IPS-15b (cell line): ENCODE measurements around the gene EXOC3L4.
A peak's percentile ranks its signal among the peaks of the same experiment; 100 is the strongest.

ENCODE experiments used
- H3K27me3 ChIP-seq: one replicate; pipeline ENCODE4 v1.6.1; 2013; ENCODE audit warnings: low read length; ENCODE audit not compliant: control insufficient read depth, insufficient read depth
- H3K36me3 ChIP-seq: one replicate; pipeline ENCODE4 v1.6.1; 2013; ENCODE audit warnings: low read length; ENCODE audit not compliant: control insufficient read depth, insufficient read depth
- H3K4me1 ChIP-seq: one replicate; pipeline ENCODE4 v1.6.1; 2013; ENCODE audit warnings: mild to moderate bottlenecking, low read length; ENCODE audit not compliant: control insufficient read depth, insufficient read depth
- H3K4me3 ChIP-seq: one replicate; pipeline ENCODE4 v1.5.1; 2013; ENCODE audit warnings: low read depth, low read length
- H3K9ac ChIP-seq: one replicate; pipeline ENCODE4 v1.6.1; 2013; ENCODE audit warnings: low read depth, mild to moderate bottlenecking, low read length
- H3K9me3 ChIP-seq: one replicate; pipeline ENCODE4 v1.6.1; 2013; ENCODE audit warnings: mild to moderate bottlenecking, low read length; ENCODE audit not compliant: control insufficient read depth, insufficient read depth

The EXOC3L4 gene

GRCh38 chr14:103136388-103137271, 42.1 kb downstream of the EXOC3L4 start:
- H3K4me3 ChIP-seq, result no peak overlapping the region
- peaks cover 2% of the 10 kb centered on the region for H3K4me1 ChIP-seq
- H3K9ac ChIP-seq, result no peak overlapping the region
- H3K27me3 ChIP-seq, result peaks cover 14% of the 10 kb centered on the region
- no peaks in the 10 kb centered on the region for H3K9me3 ChIP-seq
- H3K36me3 ChIP-seq, result peaks cover 16% of the 10 kb centered on the region

- Histone ChIP-seq H3K27me3 (peaks cover 14% of the 10 kb centered on the region), H3K36me3 (peaks cover 11% of the 10 kb centered on the region), H3K4me3 (no peak overlapping the region), H3K9ac (no peak overlapping the region), H3K9me3 (no peaks in the 10 kb centered on the region), H3K4me1 (peaks cover 2% of the 10 kb centered on the region)
Measured at GRCh38 chr14:103137689-103138300, 43.3 kb downstream of the EXOC3L4 start.

GRCh38 chr14:103138301-103139131, 44.0 kb downstream of the EXOC3L4 start:
- H3K4me1 ChIP-seq, result peaks cover 2% of the 10 kb centered on the region
- peaks cover 14% of the 10 kb centered on the region for H3K27me3 ChIP-seq
- no peak overlapping the region for H3K9ac ChIP-seq
- H3K4me3 ChIP-seq, result peak overlapping the region; percentile 51
- H3K36me3 ChIP-seq, result peaks cover 4% of the 10 kb centered on the region
- no peaks in the 10 kb centered on the region for H3K9me3 ChIP-seq

GRCh38 chr14:103139132-103140025, 44.9 kb downstream of the EXOC3L4 start:
- Histone ChIP-seq H3K27me3 (peaks cover 14% of the 10 kb centered on the region), H3K9ac (no peak overlapping the region), H3K9me3 (no peaks in the 10 kb centered on the region), H3K4me3 (peak overlapping the region; percentile 51), H3K4me1 (peaks cover 2% of the 10 kb centered on the region), H3K36me3 (peaks cover 3% of the 10 kb centered on the region)

GRCh38 chr14:103140316-103141109, 46.0 kb downstream of the EXOC3L4 start:
- Histone ChIP-seq H3K4me1 (peaks cover 2% of the 10 kb centered on the region), H3K9me3 (no peaks in the 10 kb centered on the region), H3K4me3 (no peak overlapping the region), H3K36me3 (no peaks in the 10 kb centered on the region), H3K9ac (no peak overlapping the region), H3K27me3 (peaks cover 14% of the 10 kb centered on the region)

- H3K36me3 ChIP-seq, result no peaks in the 10 kb centered on the region
- peaks cover 2% of the 10 kb centered on the region for H3K4me1 ChIP-seq
- H3K4me3 ChIP-seq, result no peak overlapping the region
- H3K9me3 ChIP-seq, result no peaks in the 10 kb centered on the region
- no peak overlapping the region for H3K9ac ChIP-seq
- peaks cover 14% of the 10 kb centered on the region for H3K27me3 ChIP-seq
Measured at GRCh38 chr14:103141117-103141796, 46.7 kb downstream of the EXOC3L4 start.

GRCh38 chr14:103142026-103142425, 47.5 kb downstream of the EXOC3L4 start:
- Histone ChIP-seq H3K36me3 (no peaks in the 10 kb centered on the region), H3K9ac (no peak overlapping the region), H3K4me1 (peaks cover 2% of the 10 kb centered on the region), H3K9me3 (no peaks in the 10 kb centered on the region), H3K27me3 (peaks cover 14% of the 10 kb centered on the region), H3K4me3 (no peak overlapping the region)

- Histone ChIP-seq H3K27me3 (peaks cover 14% of the 10 kb centered on the region), H3K4me1 (peaks cover 2% of the 10 kb centered on the region), H3K4me3 (no peak overlapping the region), H3K9me3 (no peaks in the 10 kb centered on the region), H3K36me3 (no peaks in the 10 kb centered on the region), H3K9ac (no peak overlapping the region)
Measured at GRCh38 chr14:103142721-103143302, 48.3 kb downstream of the EXOC3L4 start.

- no peaks in the 10 kb centered on the region for H3K36me3 ChIP-seq
- no peak overlapping the region for H3K9ac ChIP-seq
- H3K9me3 ChIP-seq, result no peaks in the 10 kb centered on the region
- H3K4me3 ChIP-seq, result no peak overlapping the region
- peaks cover 2% of the 10 kb centered on the region for H3K4me1 ChIP-seq
- H3K27me3 ChIP-seq, result peaks cover 14% of the 10 kb centered on the region
Measured at GRCh38 chr14:103143506-103143905, 49.0 kb downstream of the EXOC3L4 start.

- no peak overlapping the region for H3K4me3 ChIP-seq
- no peaks in the 10 kb centered on the region for H3K36me3 ChIP-seq
- peaks cover 2% of the 10 kb centered on the region for H3K4me1 ChIP-seq
- no peak overlapping the region for H3K9ac ChIP-seq
- peaks cover 14% of the 10 kb centered on the region for H3K27me3 ChIP-seq
- no peaks in the 10 kb centered on the region for H3K9me3 ChIP-seq
Measured at GRCh38 chr14:103144085-103144484, 49.6 kb downstream of the EXOC3L4 start.
